H1 (cell line): Measurements from ENCODE around the gene HDLBP. TPM values are rescaled to one million over a fixed set of nuclear protein-coding genes. Genes with fewer than 3 reads are reported as not detected.

ENCODE experiments used
- CTCF ChIA-PET: fragments of 300-600 bp; sonication (Branson Sonifier 250); formaldehyde crosslinking; loops from one replicate; lab custom pipeline; 2021; ENCODE audit not compliant: partially characterized antibody; lab: Charles Lee
- POLR2A ChIA-PET: fragments of 300-600 bp; sonication (Branson Sonifier 250); formaldehyde crosslinking; loops from one replicate; lab custom pipeline; 2021; ENCODE audit warnings: inconsistent platforms; ENCODE audit not compliant: partially characterized antibody; lab: Charles Lee
- DNase-seq, 2 experiments: peaks; one replicate each; pipeline versions ENCODE4 v3.0.0 to v3.0.0-alpha.2; 2010 to 2022; ENCODE audit warnings: low spot score in 2 of 2, low read depth in 1 of 2, mixed read lengths in 1 of 2
- FAIRE-seq: peaks from 2 replicates; lab custom pipeline; 2011; peaks lifted over from hg19 to GRCh38; lab: Jason Lieb, UNC
- H2AFZ ChIP-seq: 2 replicates; pipeline ENCODE4 v1.8.1; 2012; ENCODE audit warnings: low read length, inconsistent platforms
- H2AK5ac ChIP-seq: 2 replicates; pipeline ENCODE4 v1.6.1; 2013; ENCODE audit warnings: low read depth, low read length
- H2BK120ac ChIP-seq: replicated peaks from 2 replicates; pipeline ENCODE3; 2013; ENCODE audit warnings: low read depth, low read length, inconsistent platforms
- H2BK12ac ChIP-seq: 2 replicates; pipeline ENCODE4 v1.6.1; 2013; ENCODE audit warnings: low read depth, low read length
- H2BK15ac ChIP-seq: 2 replicates; pipeline ENCODE4 v1.6.1; 2013; ENCODE audit warnings: low read length
- H2BK20ac ChIP-seq: 2 replicates; pipeline ENCODE4 v1.6.1; 2013; ENCODE audit warnings: low read length
- H2BK5ac ChIP-seq: 2 replicates; pipeline ENCODE4 v1.6.1; 2013; ENCODE audit warnings: low read depth, low read length
- H3K14ac ChIP-seq: 2 replicates; pipeline ENCODE4 v1.6.1; 2013; ENCODE audit warnings: inconsistent platforms; ENCODE audit not compliant: insufficient read length
- H3K18ac ChIP-seq: 2 replicates; pipeline ENCODE4 v1.6.1; 2013; ENCODE audit warnings: low read length; ENCODE audit errors: extremely low read depth
- H3K23ac ChIP-seq: 2 replicates; pipeline ENCODE4 v1.6.1; 2013; ENCODE audit warnings: inconsistent platforms; ENCODE audit not compliant: insufficient read length
- H3K23me2 ChIP-seq: 2 replicates; pipeline ENCODE4 v1.6.1; 2013; ENCODE audit warnings: low read depth, low read length
- H3K27ac ChIP-seq: 2 replicates; pipeline ENCODE4 v1.6.1; 2011; ENCODE audit warnings: low read depth, low read length, inconsistent platforms
- H3K27me3 ChIP-seq, 4 experiments: replicated peaks in 1 of 4; 1 replicate in 1 of 4; 2 replicates in 3 of 4; pipeline versions ENCODE4 v1.6.1 to v1.8.1; 2011 to 2013; ENCODE audit warnings: low read length in 3 of 4, mild to moderate bottlenecking in 3 of 4, inconsistent platforms in 2 of 4, mixed read lengths in 2 of 4, moderate library complexity in 1 of 4; ENCODE audit not compliant: control insufficient read depth in 3 of 4, insufficient read depth in 3 of 4; ENCODE audit errors: extremely low read depth in 1 of 4
- H3K36me3 ChIP-seq, 4 experiments: 2 replicates each; pipeline versions ENCODE4 v1.6.1 to v1.8.1; 2011 to 2013; ENCODE audit warnings: mild to moderate bottlenecking in 4 of 4, low read length in 3 of 4, moderate library complexity in 2 of 4, control low read depth in 1 of 4, inconsistent platforms in 1 of 4; ENCODE audit not compliant: insufficient read depth in 4 of 4, control insufficient read depth in 2 of 4
- H3K4ac ChIP-seq: replicated peaks from 2 replicates; pipeline ENCODE3; 2013; ENCODE audit warnings: low read length, low read depth, mixed read lengths, inconsistent platforms; ENCODE audit not compliant: insufficient read length
- H3K4me1 ChIP-seq, 4 experiments: replicated peaks in 1 of 4; 1 replicate in 1 of 4; 2 replicates in 3 of 4; pipeline versions ENCODE4 v1.6.1 to v1.8.1; 2011 to 2013; ENCODE audit warnings: low read length in 3 of 4, inconsistent platforms in 2 of 4, mixed read lengths in 1 of 4; ENCODE audit not compliant: insufficient read depth in 4 of 4, control insufficient read depth in 3 of 4
- H3K4me2 ChIP-seq, 2 experiments: 2 replicates each; pipeline versions ENCODE4 v1.6.1 to v1.8.1; 2011 to 2013; ENCODE audit warnings: low read depth in 2 of 2, low read length in 2 of 2, control low read depth in 1 of 2, inconsistent platforms in 1 of 2, mild to moderate bottlenecking in 1 of 2; ENCODE audit not compliant: insufficient read depth in 1 of 2
- H3K4me3 ChIP-seq, 4 experiments: fragments of 200-600, 300-600 bp in 1 of 4; sonication (generic), shearing (Covaris generic), sonication (Bioruptor Twin) in 1 of 4; 2 replicates each; pipeline versions ENCODE4 v1.5.1 to v1.8.1; 2011 to 2016; ENCODE audit warnings: low read length in 4 of 4, low read depth in 3 of 4, control low read depth in 2 of 4, inconsistent platforms in 2 of 4, mild to moderate bottlenecking in 2 of 4, mixed read lengths in 1 of 4, moderate library complexity in 1 of 4; ENCODE audit not compliant: insufficient read depth in 2 of 4; ENCODE audit errors: extremely low read depth in 1 of 4
- H3K56ac ChIP-seq: replicated peaks from 2 replicates; pipeline ENCODE3; 2013; ENCODE audit warnings: low read depth, mild to moderate bottlenecking, mixed read lengths, low read length, inconsistent platforms; ENCODE audit not compliant: insufficient read length
- H3K79me1 ChIP-seq: 2 replicates; pipeline ENCODE4 v1.6.1; 2013; ENCODE audit warnings: low read depth, low read length, control low read depth
- H3K79me2 ChIP-seq, 2 experiments: 2 replicates each; pipeline versions ENCODE4 v1.6.1 to v1.8.1; 2012 to 2013; ENCODE audit warnings: low read length in 2 of 2, mild to moderate bottlenecking in 2 of 2, inconsistent platforms in 1 of 2; ENCODE audit not compliant: insufficient read depth in 2 of 2, control insufficient read depth in 1 of 2
- H3K9ac ChIP-seq, 4 experiments: replicated peaks in 1 of 4; 1 replicate in 1 of 4; 2 replicates in 3 of 4; pipeline versions ENCODE4 v1.6.1 to v1.8.1; 2011 to 2013; ENCODE audit warnings: low read depth in 3 of 4, low read length in 3 of 4, control low read depth in 2 of 4, mild to moderate bottlenecking in 2 of 4, moderate library complexity in 2 of 4, inconsistent platforms in 1 of 4; ENCODE audit errors: extremely low read depth in 1 of 4
- H3K9me3 ChIP-seq, 2 experiments: 2 replicates each; pipeline versions ENCODE4 v1.6.1 to v1.8.1; 2012 to 2013; ENCODE audit warnings: mild to moderate bottlenecking in 2 of 2, moderate library complexity in 2 of 2, control low read depth in 1 of 2, inconsistent platforms in 1 of 2, low read depth in 1 of 2, low read length in 1 of 2, mixed read lengths in 1 of 2; ENCODE audit not compliant: insufficient read depth in 2 of 2
- H4K20me1 ChIP-seq, 2 experiments: replicated peaks in 1 of 2; 2 replicates each; pipeline versions ENCODE3 to v1.8.1; 2011 to 2013; ENCODE audit warnings: inconsistent platforms in 2 of 2, low read length in 2 of 2, mild to moderate bottlenecking in 1 of 2; ENCODE audit not compliant: insufficient read depth in 2 of 2, control insufficient read depth in 1 of 2
- H4K5ac ChIP-seq: 2 replicates; pipeline ENCODE4 v1.6.1; 2013; ENCODE audit warnings: low read length, low read depth, mixed read lengths, inconsistent platforms; ENCODE audit not compliant: insufficient read length
- H4K8ac ChIP-seq: 2 replicates; pipeline ENCODE4 v1.8.0; 2013; ENCODE audit warnings: mild to moderate bottlenecking, moderate library complexity, low read length, inconsistent platforms; ENCODE audit not compliant: insufficient read depth; ENCODE audit errors: extremely low read depth
- H4K91ac ChIP-seq: replicated peaks from 2 replicates; pipeline ENCODE3; 2013; ENCODE audit warnings: low read length, mixed read lengths, inconsistent platforms; ENCODE audit not compliant: insufficient read length
- CBX5 ChIP-seq: fragments of 300-800, 300-1000 bp; sonication (generic); IDR thresholded peaks from 2 replicates; pipeline ENCODE4 v1.7.1; 2016; ENCODE audit warnings: antibody characterized with exemption, low read length, low read depth
- CHD1 ChIP-seq: IDR thresholded peaks from 2 replicates; pipeline ENCODE4 v1.6.1; 2012; ENCODE audit warnings: low read depth, low read length, improper control_type of control experiment
- CHD2 ChIP-seq: IDR thresholded peaks from 2 replicates; pipeline ENCODE4 v1.6.1; 2012; ENCODE audit warnings: low read length, improper control_type of control experiment
- KDM1A ChIP-seq: fragments of 200-600, 300-600 bp; sonication (generic); IDR thresholded peaks from 2 replicates; pipeline ENCODE4 v1.7.1; 2016; ENCODE audit warnings: mild to moderate bottlenecking, low read length, borderline replicate concordance
- NANOG ChIP-seq: IDR thresholded peaks from 2 replicates; pipeline ENCODE4 v1.6.1; 2011; ENCODE audit warnings: low read length, low read depth, mild to moderate bottlenecking, inconsistent platforms; ENCODE audit not compliant: insufficient read depth, poor library complexity, severe bottlenecking
- POLR2AphosphoS5 ChIP-seq: IDR thresholded peaks from 2 replicates; pipeline ENCODE4 v1.6.1; 2011; ENCODE audit warnings: low read depth, low read length
- WGBS, 2 experiments: shearing (Covaris generic) in 1 of 2; methylation state at CpG; one replicate each; pipeline versions ENCODE4 v1.1.6 to v1.1.7; 2013 to 2015; ENCODE audit warnings: low lambda C conversion rate in 2 of 2, mixed read lengths in 2 of 2, inconsistent platforms in 1 of 2, low coverage in 1 of 2, missing lambda C conversion rate in 1 of 2; ENCODE audit not compliant: insufficient replicate concordance in 2 of 2, insufficient coverage in 1 of 2, insufficient read length in 1 of 2; ENCODE audit errors: extremely low coverage in 1 of 2, missing lambda C conversion rate in 1 of 2; 5-methylcytosine and 5-hydroxymethylcytosine counted together
- polyA plus RNA-seq, 7 experiments: library from polyadenylated mRNA; depleted of rRNA in 3 of 7; stranded (reverse) in 5 of 7; unstranded in 2 of 7; fragments of >200 nt in 5 of 7; fragments of 200-250 nt in 2 of 7; gene quantifications; 1 replicate in 5 of 7; 2 replicates in 1 of 7; 4 replicates in 1 of 7; pipeline versions ENCODE4 v1.2.1 to v1.2.3, GENCODE V29; 2011 to 2013; ENCODE audit warnings: missing spikeins in 2 of 7, mixed read lengths in 2 of 7
- total RNA-seq: library from RNA; stranded (reverse); fragmentation: NEBNext Ultra II Directional; extraction: Animal tissue kit (Norgen Biotek cat#: 25700); gene quantifications from 2 replicates; pipeline ENCODE4 v1.2.1, GENCODE V29; 2021

Gene HDLBP
- total and polyA plus RNA-seq, 2 of the 8 experiments (the other 6 are each of a cell fraction or from before 2014, with no cell fraction given): 185 to 360 TPM

- TF ChIP-seq POLR2AphosphoS5: no peak
- TF ChIP-seq NANOG: no peak
- no peak for TF ChIP-seq KDM1A
- TF ChIP-seq CHD1: no peak
- no peak for TF ChIP-seq CHD2
- TF ChIP-seq CBX5: no peak
- Histone ChIP-seq H4K20me1 (no peaks in the 10 kb centered on the region), H3K9me3 (no peaks in the 10 kb centered on the region), H2AFZ (no peak overlapping the region), H3K56ac (no peak overlapping the region), H3K79me1 (no peaks in the 10 kb centered on the region), H4K91ac (no peak overlapping the region), H3K14ac (no peak overlapping the region), H3K4me1 (peaks cover 0 to 20% (median 10%) of the 10 kb centered on the region in 4 experiments; a peak in 6 of 7 replicates), H3K4me2 (no peak overlapping the region), H2AK5ac (no peak overlapping the region), H3K27ac (no peak overlapping the region), H3K9ac (no peak overlapping the region), H3K4ac (no peak overlapping the region), H2BK20ac (no peak overlapping the region), H3K23me2 (peaks cover 7% of the 10 kb centered on the region; the same call in 1 of the 2 replicates), H2BK120ac (no peak overlapping the region), H3K23ac (no peak overlapping the region), H3K18ac (no peak overlapping the region; the same call in 1 of the 2 replicates), H2BK15ac (no peak overlapping the region), H4K5ac (no peak overlapping the region), H2BK12ac (peak overlapping the region; percentile 63; the same call in 1 of the 2 replicates), H4K8ac (no peak overlapping the region; the same call in 1 of the 2 replicates), H2BK5ac (0 out of 2 replicates have a peak overlapping the region, but pooled peaks have one; percentile 18), H3K79me2 (no peaks in the 10 kb centered on the region; a peak in 1 of 4 replicates), H3K27me3 (no peaks in the 10 kb centered on the region), H3K4me3 (no peak overlapping the region), H3K36me3 (no peaks in the 10 kb centered on the region)
- no peak for FAIRE-seq
- 88% methylated on average over 8 of the region's 9 CpGs; no CpG with 5 or more reads in 1 of the 2 experiments for WGBS, 2 experiments
- no peak for DNase-seq
- ChIA-PET CTCF (interaction anchor here (0.8 to 1.4 kb wide), 7 partner anchors 13 to 301 kb away, joined by 3 to 4 read pairs (median 3); no protein-coding TSS in a partner anchor), POLR2A (interaction anchor here (1.4 to 1.5 kb wide), 2 partner anchors 8 to 63 kb away, joined by 3 to 5 read pairs; no protein-coding TSS in a partner anchor)
These were observed 100.1 kb downstream of the HDLBP start for GRCh38 chr2:241215421-241215820.
